Measurements from ENCODE around the gene LIMK1.

Gene LIMK1

DNA sequence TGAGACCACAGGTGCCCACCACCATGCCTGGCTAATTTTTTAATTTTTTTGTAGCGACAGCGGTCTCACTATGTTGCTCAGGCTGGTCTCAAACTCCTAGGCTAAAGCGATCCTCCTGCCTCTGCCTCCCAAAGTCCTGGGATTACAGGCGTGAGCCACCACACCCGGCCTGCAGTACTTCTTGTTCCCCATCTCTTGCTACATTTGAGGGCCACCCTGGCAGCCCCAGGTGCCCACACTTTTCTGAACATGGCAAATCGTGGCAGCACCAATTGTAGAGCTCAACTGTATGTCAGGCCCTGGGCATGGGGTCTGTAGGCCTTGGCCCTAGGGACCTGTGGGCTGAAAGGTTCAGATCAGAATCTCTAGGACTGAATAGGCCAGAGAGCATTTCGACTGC is 25.1 kb upstream of the LIMK1 start:
- Histone ChIP-seq H3K4me1 (ENCODE audit: low read length) (no peaks in the 10 kb centered on the region), H3K27me3 (ENCODE audit: low read depth, low read length) (peaks cover 8% of the 10 kb centered on the region), H3K27ac (ENCODE audit: low read length) (no peak overlapping the region), H3K4me3 (ENCODE audit: low read length) (no peak overlapping the region), H3K4me2 (ENCODE audit: low read length) (no peak overlapping the region), H2AFZ (ENCODE audit: low read depth, low read length) (no peak overlapping the region), H3K36me3 (replicated peaks; ENCODE audit: low read depth, low read length) (no peaks in the 10 kb centered on the region), H4K20me1 (ENCODE audit: insufficient read depth, low read length) (no peaks in the 10 kb centered on the region), H3K79me2 (ENCODE audit: low read length) (no peaks in the 10 kb centered on the region), H3K9me3 (ENCODE audit: insufficient read depth, low read length) (no peaks in the 10 kb centered on the region), H3K9ac (ENCODE audit: low read length) (no peak overlapping the region)
- TF ChIP-seq, protein P1, sequence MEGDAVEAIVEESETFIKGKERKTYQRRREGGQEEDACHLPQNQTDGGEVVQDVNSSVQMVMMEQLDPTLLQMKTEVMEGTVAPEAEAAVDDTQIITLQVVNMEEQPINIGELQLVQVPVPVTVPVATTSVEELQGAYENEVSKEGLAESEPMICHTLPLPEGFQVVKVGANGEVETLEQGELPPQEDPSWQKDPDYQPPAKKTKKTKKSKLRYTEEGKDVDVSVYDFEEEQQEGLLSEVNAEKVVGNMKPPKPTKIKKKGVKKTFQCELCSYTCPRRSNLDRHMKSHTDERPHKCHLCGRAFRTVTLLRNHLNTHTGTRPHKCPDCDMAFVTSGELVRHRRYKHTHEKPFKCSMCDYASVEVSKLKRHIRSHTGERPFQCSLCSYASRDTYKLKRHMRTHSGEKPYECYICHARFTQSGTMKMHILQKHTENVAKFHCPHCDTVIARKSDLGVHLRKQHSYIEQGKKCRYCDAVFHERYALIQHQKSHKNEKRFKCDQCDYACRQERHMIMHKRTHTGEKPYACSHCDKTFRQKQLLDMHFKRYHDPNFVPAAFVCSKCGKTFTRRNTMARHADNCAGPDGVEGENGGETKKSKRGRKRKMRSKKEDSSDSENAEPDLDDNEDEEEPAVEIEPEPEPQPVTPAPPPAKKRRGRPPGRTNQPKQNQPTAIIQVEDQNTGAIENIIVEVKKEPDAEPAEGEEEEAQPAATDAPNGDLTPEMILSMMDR (IDR thresholded peaks at IDR 0.05; ENCODE audit: low read depth, low read length), result no peak
- TF ChIP-seq EZH2phosphoT487 (IDR thresholded peaks at IDR 0.05; ENCODE audit: low read depth), result no peak

DNA sequence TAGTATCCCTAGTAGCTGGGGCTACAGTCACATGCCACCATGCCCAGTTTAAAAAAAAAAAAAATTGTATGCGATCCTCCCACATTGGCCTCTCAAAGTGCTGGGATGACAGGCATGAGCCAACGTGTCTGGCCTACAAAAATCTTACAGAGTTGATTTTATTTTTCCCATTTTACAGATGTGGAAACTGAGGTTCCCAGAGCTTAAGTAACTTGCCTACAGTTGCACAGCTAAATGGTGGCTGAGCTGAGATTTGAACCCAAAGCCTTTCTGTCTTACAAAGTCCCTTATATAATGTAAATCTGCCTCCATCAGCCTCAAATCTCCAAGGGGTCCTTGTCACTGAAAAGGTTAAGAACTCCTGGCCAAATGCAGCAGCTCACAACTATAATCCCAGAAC is 24.6 kb upstream of the LIMK1 start:
- Histone ChIP-seq H4K20me1 (ENCODE audit: insufficient read depth, low read length) (no peaks in the 10 kb centered on the region), H3K27me3 (ENCODE audit: low read depth, low read length) (peaks cover 8% of the 10 kb centered on the region), H2AFZ (ENCODE audit: low read depth, low read length) (no peak overlapping the region), H3K79me2 (ENCODE audit: low read length) (no peaks in the 10 kb centered on the region), H3K4me1 (ENCODE audit: low read length) (no peaks in the 10 kb centered on the region), H3K36me3 (replicated peaks; ENCODE audit: low read depth, low read length) (no peaks in the 10 kb centered on the region), H3K27ac (ENCODE audit: low read length) (no peak overlapping the region), H3K9ac (ENCODE audit: low read length) (no peak overlapping the region), H3K4me3 (ENCODE audit: low read length) (no peak overlapping the region), H3K4me2 (ENCODE audit: low read length) (no peak overlapping the region), H3K9me3 (ENCODE audit: insufficient read depth, low read length) (no peaks in the 10 kb centered on the region)
- TF ChIP-seq, protein P1 (IDR thresholded peaks at IDR 0.05; ENCODE audit: low read depth, low read length), result no peak
- TF ChIP-seq EZH2phosphoT487 (IDR thresholded peaks at IDR 0.05; ENCODE audit: low read depth), result no peak

DNA sequence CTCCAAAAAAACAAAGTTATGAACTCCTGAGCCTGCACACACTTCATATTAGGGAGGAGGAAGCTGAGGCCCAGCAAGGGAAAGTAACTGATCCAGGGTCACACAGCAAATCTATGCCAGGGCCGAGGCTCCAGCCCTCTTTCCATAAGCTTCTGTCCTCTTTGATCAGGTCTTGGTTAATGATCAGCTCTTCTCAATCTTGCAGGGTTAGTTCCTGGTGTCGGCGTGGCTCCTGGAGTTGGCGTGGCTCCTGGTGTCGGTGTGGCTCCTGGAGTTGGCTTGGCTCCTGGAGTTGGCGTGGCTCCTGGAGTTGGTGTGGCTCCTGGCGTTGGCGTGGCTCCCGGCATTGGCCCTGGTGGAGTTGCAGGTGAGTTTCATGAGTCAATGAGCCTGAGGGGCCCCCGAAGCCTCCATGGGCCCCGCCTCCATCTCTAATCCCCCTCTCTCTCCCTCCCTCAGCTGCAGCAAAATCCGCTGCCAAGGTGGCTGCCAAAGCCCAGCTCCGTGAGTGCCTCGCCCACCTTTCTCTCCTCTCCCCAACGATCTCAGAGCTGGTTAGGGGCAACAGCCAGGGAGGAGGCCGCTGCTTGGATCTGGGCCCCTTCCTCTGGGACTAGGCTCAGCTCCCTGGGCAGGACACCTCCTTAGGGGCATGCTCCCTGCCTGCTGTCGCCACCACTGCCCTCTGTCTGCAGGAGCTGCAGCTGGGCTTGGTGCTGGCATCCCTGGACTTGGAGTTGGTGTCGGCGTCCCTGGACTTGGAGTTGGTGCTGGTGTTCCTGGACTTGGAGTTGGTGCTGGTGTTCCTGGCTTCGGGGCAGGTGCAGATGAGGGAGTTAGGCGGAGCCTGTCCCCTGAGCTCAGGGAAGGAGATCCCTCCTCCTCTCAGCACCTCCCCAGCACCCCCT is 23.7 kb upstream of the LIMK1 start:
- no peaks in the 10 kb centered on the region for H3K9me3 ChIP-seq (ENCODE audit: insufficient read depth, low read length)
- H2AFZ ChIP-seq (ENCODE audit: low read depth, low read length), result no peak overlapping the region
- H3K9ac ChIP-seq (ENCODE audit: low read length), result no peak overlapping the region
- no peak overlapping the region for H3K27ac ChIP-seq (ENCODE audit: low read length)
- peaks cover 8% of the 10 kb centered on the region for H3K27me3 ChIP-seq (ENCODE audit: low read depth, low read length)
- TF ChIP-seq EZH2phosphoT487 (IDR thresholded peaks at IDR 0.05; ENCODE audit: low read depth), result no peak
- TF ChIP-seq, protein P1 (IDR thresholded peaks at IDR 0.05; ENCODE audit: low read depth, low read length), result no peak
- no peak overlapping the region for H3K4me3 ChIP-seq (ENCODE audit: low read length)
- no peaks in the 10 kb centered on the region for H4K20me1 ChIP-seq (ENCODE audit: insufficient read depth, low read length)
- no peak overlapping the region for H3K4me2 ChIP-seq (ENCODE audit: low read length)
- no peaks in the 10 kb centered on the region for H3K79me2 ChIP-seq (ENCODE audit: low read length)
- no peaks in the 10 kb centered on the region for H3K4me1 ChIP-seq (ENCODE audit: low read length)
- H3K36me3 ChIP-seq (replicated peaks; ENCODE audit: low read depth, low read length), result no peaks in the 10 kb centered on the region

DNA sequence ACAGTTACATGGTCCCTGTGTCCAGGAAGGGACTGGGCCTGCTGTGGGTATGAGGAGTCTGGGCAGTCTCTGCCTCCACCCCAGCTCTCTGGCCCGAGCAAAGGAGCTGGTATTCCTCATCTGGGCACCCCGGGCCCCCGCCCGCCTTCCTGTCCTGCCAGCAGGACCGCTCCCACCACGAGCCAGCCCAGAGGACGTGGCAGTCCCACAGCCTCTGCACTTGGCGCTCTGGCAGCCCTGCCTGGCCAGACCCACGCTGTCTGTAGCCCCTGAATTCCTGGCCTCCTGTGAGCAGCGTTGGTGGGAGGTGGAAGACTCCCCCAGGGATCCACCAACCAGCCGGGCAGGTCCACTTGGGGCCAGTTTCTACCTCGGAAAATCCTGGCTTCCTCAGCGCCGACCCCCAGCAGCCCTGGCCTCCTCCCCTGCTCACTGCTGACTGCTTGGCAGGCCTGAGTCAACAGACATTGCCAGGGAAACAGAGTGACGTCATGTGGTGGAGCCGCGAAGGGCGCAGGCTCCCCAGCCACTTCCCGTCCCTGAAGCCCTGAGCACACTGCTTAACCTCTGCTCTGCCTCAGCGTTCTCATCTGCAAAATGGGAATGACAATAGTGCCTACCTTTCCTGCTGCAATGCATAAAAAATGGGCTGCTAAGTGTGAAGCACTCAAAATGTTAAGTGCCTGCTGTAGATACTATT is 21.6 kb upstream of the LIMK1 start:
- Histone ChIP-seq H3K4me3 (ENCODE audit: low read length) (peak overlapping the region; percentile 15; the same call in 1 of the 2 replicates), H3K36me3 (replicated peaks; ENCODE audit: low read depth, low read length) (no peaks in the 10 kb centered on the region), H3K79me2 (ENCODE audit: low read length) (no peaks in the 10 kb centered on the region), H3K9ac (ENCODE audit: low read length) (no peak overlapping the region), H3K27me3 (ENCODE audit: low read depth, low read length) (peaks cover 8% of the 10 kb centered on the region), H4K20me1 (ENCODE audit: insufficient read depth, low read length) (no peaks in the 10 kb centered on the region), H3K4me2 (ENCODE audit: low read length) (peak overlapping the region; percentile 33; the same call in 1 of the 2 replicates), H3K27ac (ENCODE audit: low read length) (no peak overlapping the region), H2AFZ (ENCODE audit: low read depth, low read length) (no peak overlapping the region), H3K9me3 (ENCODE audit: insufficient read depth, low read length) (no peaks in the 10 kb centered on the region), H3K4me1 (ENCODE audit: low read length) (no peaks in the 10 kb centered on the region)
- TF ChIP-seq, protein P1 (IDR thresholded peaks at IDR 0.05; ENCODE audit: low read depth, low read length), result no peak
- no peak for TF ChIP-seq EZH2phosphoT487 (IDR thresholded peaks at IDR 0.05; ENCODE audit: low read depth)
